ENCODE results near the gene GRK4.

The GRK4 gene

DNA sequence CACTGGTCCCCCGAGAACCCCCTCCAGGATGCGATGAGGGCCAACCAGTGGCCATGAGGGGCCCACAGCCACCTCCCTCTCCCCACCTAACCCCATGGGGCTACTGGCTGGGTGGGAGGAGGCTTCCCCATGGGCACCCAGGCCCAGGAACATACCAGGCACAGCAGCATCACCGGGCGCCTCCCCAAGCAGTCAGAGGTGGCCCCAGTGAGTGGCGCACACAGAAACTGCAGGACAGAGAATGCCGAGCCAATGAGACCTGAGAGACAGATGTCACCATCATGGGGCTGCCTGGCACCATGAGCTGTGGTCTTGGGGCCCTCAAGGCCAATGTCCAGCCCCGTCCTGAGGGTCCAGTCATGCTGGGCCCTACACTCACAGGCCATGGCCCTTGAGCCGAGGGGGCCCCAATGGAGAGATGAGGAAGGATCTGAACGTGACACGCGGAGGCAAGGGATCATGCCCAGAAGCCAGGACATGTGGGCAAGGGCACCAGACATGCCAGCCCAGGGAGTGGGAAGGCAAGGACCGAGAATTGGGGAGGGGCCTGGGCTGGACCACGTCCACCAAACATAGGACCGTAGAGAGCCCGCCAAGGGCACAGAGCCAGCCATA is 30.3 kb upstream of the GRK4 start:
- H3K4me2 ChIP-seq (ENCODE audit: low read depth, low read length, poor library complexity, severe bottlenecking), result peak overlapping the region; percentile 70
- H3K9me3 ChIP-seq (ENCODE audit: insufficient read depth, low read length), result no peaks in the 10 kb centered on the region
- no peaks in the 10 kb centered on the region for H3K9me2 ChIP-seq (replicated peaks; ENCODE audit: insufficient read depth, low read length)
- no peaks in the 10 kb centered on the region for H3K36me3 ChIP-seq (ENCODE audit: low read length)
- H3K79me2 ChIP-seq (ENCODE audit: insufficient read depth, low read length), result peaks cover 6% of the 10 kb centered on the region; the same call in 1 of the 2 replicates
- peak overlapping the region; percentile 62 for H3K9ac ChIP-seq (ENCODE audit: low read length)
- peak overlapping the region; percentile 56 for H3K4me3 ChIP-seq (ENCODE audit: insufficient read depth, low read length, poor library complexity, severe bottlenecking)
- no peak overlapping the region for H2AFZ ChIP-seq (ENCODE audit: low read depth, low read length, severe bottlenecking)
- H3F3A ChIP-seq (ENCODE audit: insufficient read depth), result peaks cover 24% of the 10 kb centered on the region
- H3K27ac ChIP-seq (ENCODE audit: low read depth, low read length), result peak overlapping the region; percentile 48
- no peaks in the 10 kb centered on the region for H3K27me3 ChIP-seq (ENCODE audit: low read length)
- TF ChIP-seq, protein P1, sequence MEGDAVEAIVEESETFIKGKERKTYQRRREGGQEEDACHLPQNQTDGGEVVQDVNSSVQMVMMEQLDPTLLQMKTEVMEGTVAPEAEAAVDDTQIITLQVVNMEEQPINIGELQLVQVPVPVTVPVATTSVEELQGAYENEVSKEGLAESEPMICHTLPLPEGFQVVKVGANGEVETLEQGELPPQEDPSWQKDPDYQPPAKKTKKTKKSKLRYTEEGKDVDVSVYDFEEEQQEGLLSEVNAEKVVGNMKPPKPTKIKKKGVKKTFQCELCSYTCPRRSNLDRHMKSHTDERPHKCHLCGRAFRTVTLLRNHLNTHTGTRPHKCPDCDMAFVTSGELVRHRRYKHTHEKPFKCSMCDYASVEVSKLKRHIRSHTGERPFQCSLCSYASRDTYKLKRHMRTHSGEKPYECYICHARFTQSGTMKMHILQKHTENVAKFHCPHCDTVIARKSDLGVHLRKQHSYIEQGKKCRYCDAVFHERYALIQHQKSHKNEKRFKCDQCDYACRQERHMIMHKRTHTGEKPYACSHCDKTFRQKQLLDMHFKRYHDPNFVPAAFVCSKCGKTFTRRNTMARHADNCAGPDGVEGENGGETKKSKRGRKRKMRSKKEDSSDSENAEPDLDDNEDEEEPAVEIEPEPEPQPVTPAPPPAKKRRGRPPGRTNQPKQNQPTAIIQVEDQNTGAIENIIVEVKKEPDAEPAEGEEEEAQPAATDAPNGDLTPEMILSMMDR (IDR thresholded peaks at IDR 0.05; ENCODE audit: insufficient read depth, low read length, poor library complexity, severe bottlenecking), result no peak
- TF ChIP-seq EZH2phosphoT487 (conservative IDR thresholded peaks at IDR 0.05; ENCODE audit: low read length), result no peak
- H4K20me1 ChIP-seq (ENCODE audit: low read depth, low read length), result no peaks in the 10 kb centered on the region

DNA sequence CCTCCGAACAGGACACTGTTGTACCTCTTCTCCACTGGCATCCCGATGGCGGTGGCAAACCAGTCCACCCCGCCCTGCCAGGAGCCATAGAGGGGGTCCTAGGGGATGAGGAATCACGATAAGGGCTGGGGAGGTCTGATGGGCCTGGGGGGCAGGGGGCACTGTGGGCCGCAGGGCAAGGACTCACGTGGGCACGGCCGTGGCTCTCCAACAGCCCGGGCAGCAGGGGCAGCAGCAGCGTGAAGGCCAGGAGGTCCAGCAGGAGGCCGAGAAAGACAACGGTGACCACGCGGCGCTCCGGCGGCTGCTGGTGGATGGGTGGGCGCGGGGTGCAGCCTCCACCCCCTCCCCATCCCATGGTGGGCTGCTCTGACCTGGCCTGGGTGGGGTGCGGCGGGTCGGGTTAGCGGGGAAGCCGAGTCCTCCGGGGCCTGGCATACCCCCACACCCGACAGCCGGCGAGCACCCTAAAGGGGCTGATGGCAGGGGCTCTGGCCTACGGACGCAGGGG is 29.8 kb upstream of the GRK4 start:
- Histone ChIP-seq H3F3A (ENCODE audit: insufficient read depth) (peaks cover 24% of the 10 kb centered on the region), H3K36me3 (ENCODE audit: low read length) (no peaks in the 10 kb centered on the region; the same call in 1 of the 2 replicates), H3K9me2 (replicated peaks; ENCODE audit: insufficient read depth, low read length) (no peaks in the 10 kb centered on the region), H3K27me3 (ENCODE audit: low read length) (no peaks in the 10 kb centered on the region), H2AFZ (ENCODE audit: low read depth, low read length, severe bottlenecking) (no peak overlapping the region), H4K20me1 (ENCODE audit: low read depth, low read length) (no peaks in the 10 kb centered on the region), H3K79me2 (ENCODE audit: insufficient read depth, low read length) (peaks cover 6% of the 10 kb centered on the region; the same call in 1 of the 2 replicates), H3K4me2 (ENCODE audit: low read depth, low read length, poor library complexity, severe bottlenecking) (peak overlapping the region; percentile 70), H3K27ac (ENCODE audit: low read depth, low read length) (peak overlapping the region; percentile 48), H3K9me3 (ENCODE audit: insufficient read depth, low read length) (no peaks in the 10 kb centered on the region), H3K4me3 (ENCODE audit: insufficient read depth, low read length, poor library complexity, severe bottlenecking) (peak overlapping the region; percentile 56), H3K9ac (ENCODE audit: low read length) (peak overlapping the region; percentile 62)
- TF ChIP-seq EZH2phosphoT487 (conservative IDR thresholded peaks at IDR 0.05; ENCODE audit: low read length), result no peak
- TF ChIP-seq, protein P1 (IDR thresholded peaks at IDR 0.05; ENCODE audit: insufficient read depth, low read length, poor library complexity, severe bottlenecking), result no peak

GRCh38 chr4:2934077-2934812 is 29.1 kb upstream of the GRK4 start:
- Histone ChIP-seq H2AFZ (ENCODE audit: low read depth, low read length, severe bottlenecking) (no peak overlapping the region), H3K79me2 (ENCODE audit: insufficient read depth, low read length) (peaks cover 6% of the 10 kb centered on the region; the same call in 1 of the 2 replicates), H3K36me3 (ENCODE audit: low read length) (no peaks in the 10 kb centered on the region; the same call in 1 of the 2 replicates), H3K27ac (ENCODE audit: low read depth, low read length) (peak overlapping the region; percentile 48), H3K9me2 (replicated peaks; ENCODE audit: insufficient read depth, low read length) (no peaks in the 10 kb centered on the region), H3K9ac (ENCODE audit: low read length) (peak overlapping the region; percentile 62), H4K20me1 (ENCODE audit: low read depth, low read length) (no peaks in the 10 kb centered on the region), H3K4me3 (ENCODE audit: insufficient read depth, low read length, poor library complexity, severe bottlenecking) (peak overlapping the region; percentile 56), H3F3A (ENCODE audit: insufficient read depth) (peaks cover 24% of the 10 kb centered on the region), H3K27me3 (ENCODE audit: low read length) (no peaks in the 10 kb centered on the region), H3K9me3 (ENCODE audit: insufficient read depth, low read length) (no peaks in the 10 kb centered on the region), H3K4me2 (ENCODE audit: low read depth, low read length, poor library complexity, severe bottlenecking) (peak overlapping the region; percentile 70)
- TF ChIP-seq, protein P1 (IDR thresholded peaks at IDR 0.05; ENCODE audit: insufficient read depth, low read length, poor library complexity, severe bottlenecking), result no peak
- TF ChIP-seq EZH2phosphoT487 (conservative IDR thresholded peaks at IDR 0.05; ENCODE audit: low read length), result no peak
